Measurements from ENCODE around the gene FAM186B.
"Not testable (repeated sequence)": the region's sequence is repeated elsewhere in the genome, so short reads cannot be mapped to it uniquely, and the experiment has no call there.

FAM186B gene

DNA sequence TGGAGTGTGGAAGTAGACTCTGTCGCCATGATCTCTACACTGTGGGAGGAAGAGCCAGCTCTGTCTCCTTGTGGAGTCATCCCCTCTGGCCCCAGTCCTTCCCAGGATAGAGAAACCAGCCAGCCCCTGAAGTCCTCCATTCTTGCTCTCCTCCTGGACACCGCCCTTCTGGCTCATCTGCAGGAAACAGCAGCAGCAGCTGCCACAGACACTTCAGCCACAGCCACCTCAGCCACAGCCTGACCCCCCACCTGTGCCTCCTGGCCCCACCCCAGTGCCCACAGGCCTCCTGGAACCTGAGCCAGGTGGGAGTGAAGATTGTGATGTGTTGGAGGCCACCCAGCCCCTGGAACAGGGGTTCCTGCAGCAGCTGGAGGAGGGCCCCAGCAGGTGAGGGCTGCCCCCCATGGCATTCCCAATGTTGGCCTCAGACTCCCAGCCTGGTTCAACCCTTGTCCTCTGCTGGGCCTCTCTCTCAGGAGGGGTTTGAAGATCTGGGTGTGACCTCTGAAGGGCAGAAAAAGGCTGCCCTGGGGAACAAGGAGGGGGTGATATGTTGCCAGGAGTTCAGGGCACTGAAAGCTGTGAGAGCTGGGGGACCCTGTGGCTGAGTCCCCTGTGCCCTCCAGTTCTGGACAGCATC lies 28.4 kb upstream of the FAM186B start:
- DNase-seq: no peak

DNA sequence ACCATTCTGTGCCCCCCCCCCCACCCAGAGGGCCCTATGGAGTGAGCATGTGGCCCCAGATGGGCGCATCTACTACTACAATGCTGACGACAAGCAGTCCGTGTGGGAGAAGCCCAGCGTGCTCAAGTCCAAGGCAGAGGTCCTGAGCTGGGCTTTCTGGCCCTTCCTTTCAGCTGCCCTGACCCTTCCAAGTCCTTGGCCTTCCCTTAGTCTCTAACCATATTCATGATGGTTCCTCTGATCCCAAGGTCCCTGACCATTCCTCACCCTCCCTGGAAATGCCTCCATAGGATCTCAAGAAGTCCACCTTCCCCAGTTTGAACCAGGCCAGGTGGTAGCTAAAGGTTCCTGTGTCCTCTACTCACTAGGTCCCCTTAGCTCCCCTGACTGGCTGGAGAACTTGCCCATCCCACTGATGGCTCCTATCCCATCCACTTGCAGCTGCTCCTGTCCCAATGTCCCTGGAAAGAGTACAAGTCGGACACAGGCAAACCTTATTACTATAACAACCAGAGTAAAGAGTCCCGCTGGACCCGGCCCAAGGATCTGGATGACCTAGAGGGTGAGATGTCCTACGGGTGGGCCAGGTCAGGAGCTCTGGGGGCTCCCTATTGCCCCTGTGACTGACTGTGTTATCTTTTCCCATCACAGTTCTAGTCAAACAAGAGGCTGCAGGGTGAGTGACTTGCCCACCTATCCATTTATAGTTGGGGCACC lies 27.7 kb upstream of the FAM186B start:
- DNase-seq: no peak

- DNase-seq: no peak
Observed at GRCh38 chr12:49632401-49632800, 27.0 kb upstream of the FAM186B start.

DNA sequence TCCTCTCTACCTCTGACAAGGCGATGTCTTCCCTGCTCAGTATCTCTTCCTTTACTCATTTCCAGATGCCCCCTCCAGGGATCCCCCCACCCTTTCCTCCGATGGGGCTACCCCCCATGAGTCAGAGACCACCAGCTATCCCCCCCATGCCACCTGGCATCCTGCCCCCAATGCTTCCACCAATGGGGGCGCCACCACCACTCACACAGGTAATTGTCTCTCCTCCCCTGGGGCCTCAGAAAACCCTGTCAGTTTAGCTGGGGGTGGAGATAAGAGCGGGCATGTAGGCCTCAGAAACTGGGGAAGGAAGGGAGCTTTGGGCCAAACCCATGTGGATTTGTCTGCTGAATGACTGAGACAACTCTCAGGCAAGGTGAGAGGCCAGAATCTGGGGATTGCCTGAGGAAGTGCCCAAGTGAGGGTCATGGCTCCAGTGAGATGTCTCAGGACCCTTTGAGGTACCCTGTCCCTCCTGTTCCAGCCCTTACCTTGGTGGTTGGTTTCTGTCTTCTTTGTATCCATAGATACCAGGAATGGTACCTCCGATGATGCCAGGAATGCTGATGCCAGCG lies 26.0 kb upstream of the FAM186B start:
- DNase-seq: no peak

DNA sequence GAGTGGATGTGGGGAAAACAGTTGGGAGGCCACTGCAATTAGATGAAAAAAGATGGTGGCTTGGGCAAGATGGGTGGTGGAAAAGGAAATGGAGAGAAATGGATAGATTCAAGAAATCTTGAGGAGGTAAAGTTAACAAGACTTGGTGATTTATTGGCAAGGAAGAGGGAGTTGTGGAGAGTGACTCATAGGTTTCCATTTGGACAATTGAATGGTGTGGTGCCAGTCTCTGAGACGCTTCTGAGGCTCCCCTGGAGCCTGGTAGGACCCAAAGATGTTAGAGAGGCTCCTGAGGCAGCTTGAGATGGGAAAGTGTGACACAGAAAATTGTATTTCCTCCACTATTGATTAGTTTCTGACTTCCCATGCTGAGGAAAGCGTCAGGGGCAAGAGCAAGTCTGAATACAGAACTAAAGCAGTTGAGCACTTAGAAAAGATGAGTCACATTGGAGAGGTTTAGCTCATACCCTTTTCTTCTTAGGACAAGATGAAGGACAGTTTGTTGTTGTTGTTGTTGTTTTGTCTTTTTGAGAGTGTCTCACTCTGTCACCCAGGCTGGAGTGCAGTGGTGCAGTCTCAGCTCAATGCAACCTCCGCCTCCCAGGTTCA lies 22.4 kb upstream of the FAM186B start:
- DNase-seq: no peak

GRCh38 chr12:49626836-49627235 lies 21.4 kb upstream of the FAM186B start:
- no peak for DNase-seq

DNA sequence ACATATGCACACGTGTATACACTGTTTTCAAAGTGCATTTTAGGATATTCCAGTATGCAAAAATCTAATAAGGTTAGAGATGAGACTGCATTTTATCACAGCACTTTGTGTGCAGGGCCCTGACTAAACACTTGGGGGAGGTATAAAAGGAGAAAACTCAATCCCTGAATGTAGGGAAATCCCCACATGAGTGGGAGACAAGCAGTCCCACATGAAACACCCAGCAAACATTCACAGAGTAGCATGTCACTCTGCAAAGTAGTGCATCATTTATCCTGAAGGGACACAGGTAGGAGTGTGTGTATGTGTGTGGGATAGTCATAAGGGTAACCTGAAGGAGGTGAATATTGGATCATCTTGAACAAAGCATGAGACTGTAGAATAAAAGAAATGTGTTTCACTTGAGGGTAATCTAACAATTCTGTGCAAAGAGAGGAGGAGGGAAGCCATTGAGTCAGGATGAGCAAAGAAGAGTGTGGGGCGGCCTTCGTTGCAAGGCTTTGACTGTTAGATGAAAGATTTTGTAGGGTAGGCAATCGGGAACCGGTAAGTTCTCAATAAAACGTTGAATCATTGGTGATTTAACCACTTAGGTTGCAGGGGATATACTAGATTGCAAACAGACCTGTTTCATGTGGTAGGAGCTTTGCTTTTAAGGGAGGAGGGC lies 20.9 kb upstream of the FAM186B start:
- no peak for DNase-seq

GRCh38 chr12:49624921-49625577 lies 19.6 kb upstream of the FAM186B start:
- no peak for DNase-seq

GRCh38 chr12:49623142-49623904 lies 17.9 kb upstream of the FAM186B start, which contains the start of gene PRPF40B:
PRPF40B (plus strand) TSS chr12:49623561; CDS start chr12:49623591, 30 bp downstream.
- DNase-seq: peak; percentile 80

- DNase-seq: peak; percentile 49
Observed at GRCh38 chr12:49622501-49623141, 17.2 kb upstream of the FAM186B start.

- DNase-seq: no peak
Observed at GRCh38 chr12:49621651-49622500, 16.4 kb upstream of the FAM186B start.

DNA sequence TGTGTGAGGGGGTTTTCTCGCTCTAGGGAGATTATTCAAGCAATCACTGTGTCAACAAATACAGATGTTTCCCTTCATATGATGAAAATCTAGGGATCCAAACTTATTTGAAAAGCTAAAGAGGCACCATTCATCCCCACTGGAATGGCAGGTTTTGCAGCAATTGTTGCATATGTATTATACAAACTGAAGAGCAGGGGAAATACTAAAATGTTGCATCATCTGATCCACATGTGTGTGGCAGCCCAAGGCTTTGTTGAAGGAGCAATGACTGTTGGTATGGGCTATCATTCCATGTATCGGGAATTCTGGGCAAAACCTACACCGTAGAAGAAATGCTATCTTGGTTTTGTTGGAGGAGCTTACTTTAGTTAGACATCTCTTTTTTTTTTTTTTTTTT lies 13.8 kb upstream of the FAM186B start:
- DNase-seq: no peak

GRCh38 chr12:49618576-49618975 lies 13.1 kb upstream of the FAM186B start:
- no peak for DNase-seq

DNA sequence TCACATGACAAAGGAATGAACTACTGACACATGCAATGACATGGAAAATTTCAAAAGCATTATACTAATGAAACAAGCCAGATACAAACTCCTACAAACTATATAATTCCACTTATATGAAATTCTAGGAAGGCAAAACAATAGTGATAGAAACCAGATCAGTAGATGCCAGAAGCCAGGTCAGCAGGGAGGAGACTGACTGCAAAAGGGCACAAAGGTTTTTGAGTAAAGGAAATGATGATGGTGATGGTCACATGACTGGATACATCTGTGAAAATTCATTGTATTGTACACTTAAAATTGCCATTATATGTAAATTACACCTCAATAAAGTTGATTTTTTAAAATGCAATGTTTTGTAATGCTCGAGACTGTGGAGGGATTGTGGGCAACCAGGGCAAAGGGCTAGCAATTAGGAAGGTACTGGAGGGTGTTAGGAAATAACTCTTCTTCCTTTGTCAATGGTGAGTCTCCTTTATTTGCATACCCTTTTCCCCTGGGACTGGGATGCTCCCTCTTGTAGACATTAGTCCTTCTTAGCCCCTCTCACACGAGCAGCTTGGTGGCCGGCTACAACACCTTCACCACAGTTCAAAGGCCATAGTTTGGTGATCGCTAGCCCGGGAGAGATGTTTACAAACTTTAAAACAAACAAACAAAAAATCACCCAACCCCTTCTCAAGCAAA lies 11.2 kb upstream of the FAM186B start:
- DNase-seq: no peak

DNA sequence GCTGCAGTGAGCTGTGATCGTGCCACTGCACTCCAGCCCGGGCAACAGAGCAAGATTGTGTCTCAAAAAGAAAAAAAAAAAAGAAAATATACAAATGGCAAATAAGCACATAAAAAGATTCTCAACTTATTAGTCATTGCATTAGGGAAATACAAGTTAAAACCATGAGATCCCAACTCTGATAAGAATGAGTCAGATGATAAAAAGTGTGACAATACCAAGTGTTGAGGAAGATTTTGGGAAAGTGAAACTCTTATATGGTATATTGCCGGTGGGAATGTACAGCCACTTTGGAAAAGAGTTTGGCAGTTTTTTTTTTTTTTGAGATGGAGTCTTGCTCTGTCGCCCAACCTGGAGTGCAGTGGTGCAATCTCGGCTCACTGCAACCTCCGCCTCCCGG lies 10.3 kb upstream of the FAM186B start:
- DNase-seq: no peak

DNA sequence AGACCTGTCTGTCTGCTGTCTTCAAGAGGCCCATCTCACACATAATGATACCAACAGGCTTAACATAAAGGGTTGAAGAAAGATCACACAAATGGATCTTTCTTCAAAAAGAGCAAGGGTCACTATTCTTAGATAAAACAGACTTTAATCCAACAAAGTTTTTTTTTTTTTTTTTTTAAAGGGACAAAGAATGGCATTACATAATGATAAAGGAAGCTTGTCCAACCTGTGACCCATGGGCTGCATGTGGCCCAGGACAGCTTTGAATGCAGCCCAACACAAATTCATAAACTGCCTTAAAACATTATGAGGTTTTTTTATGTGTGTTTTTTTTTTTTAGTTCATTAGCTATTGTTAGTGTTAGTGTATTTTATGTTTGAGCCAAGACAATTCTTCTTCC lies 6.8 kb upstream of the FAM186B start:
- DNase-seq: no peak

DNA sequence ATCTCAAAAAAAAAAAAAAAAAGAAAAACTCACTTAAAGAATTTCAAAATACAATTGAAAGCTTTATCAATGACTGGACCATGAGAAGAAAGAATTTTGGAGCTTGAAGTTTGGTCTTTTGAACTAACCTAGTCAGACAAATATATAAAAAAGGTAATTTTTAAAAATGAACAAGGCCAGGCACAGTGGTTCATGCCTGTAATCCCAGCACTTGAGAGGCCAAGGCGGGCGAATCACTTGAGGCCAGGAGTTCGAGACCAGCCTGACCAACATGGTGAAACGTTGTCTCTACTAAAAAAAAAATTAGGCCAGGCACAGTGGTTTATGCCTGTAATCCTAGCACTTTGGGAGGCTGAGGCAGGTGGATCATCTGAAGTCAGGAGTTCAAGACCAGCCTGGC lies 5.3 kb upstream of the FAM186B start:
- not testable (repeated sequence) for DNase-seq

- DNase-seq: no peak
Observed at GRCh38 chr12:49609875-49610154, 4.4 kb upstream of the FAM186B start.

DNA sequence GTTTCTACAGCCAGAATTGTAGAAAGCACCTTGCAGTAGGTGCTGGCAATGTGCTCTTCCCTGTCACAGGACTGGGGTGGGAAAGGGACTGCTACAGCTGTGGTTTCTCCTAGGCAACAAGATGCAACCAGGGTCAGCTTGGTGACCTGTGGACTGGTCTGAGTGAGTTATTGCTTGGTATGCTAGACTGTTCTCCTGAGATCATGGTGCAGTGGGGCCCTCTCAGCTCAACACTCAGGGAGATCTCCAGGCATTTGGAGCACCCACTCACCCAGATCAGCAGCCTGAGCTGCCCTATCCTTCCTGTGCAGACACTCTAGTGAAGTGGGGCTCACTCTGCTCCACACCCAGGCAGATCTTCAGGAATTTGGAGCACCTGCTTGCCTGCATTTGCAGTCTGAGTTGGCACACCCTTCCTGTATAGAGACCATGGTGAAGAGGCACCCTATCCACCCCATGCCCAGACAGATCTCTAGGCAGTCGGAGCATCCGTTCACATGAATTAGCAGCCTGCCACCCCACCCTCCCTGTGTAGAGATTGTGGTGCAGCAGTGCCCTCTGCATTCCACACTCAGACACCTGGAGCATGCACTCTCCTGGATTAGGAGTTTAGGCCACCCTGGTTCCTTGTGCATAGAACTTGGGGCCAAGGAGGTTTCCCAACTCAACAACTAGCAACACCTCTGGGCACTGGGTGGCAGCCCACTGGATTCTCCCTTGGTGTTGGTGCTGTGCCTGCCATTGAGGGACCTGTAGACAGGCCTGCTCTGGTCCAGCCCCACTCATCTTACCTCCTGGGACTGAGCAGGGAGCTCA lies 3.8 kb upstream of the FAM186B start:
- no peak for DNase-seq
